SK-N-MC (cell line): ENCODE data around the gene SFTPA1.
"Not testable (repeated sequence)": the region's sequence is repeated elsewhere in the genome, so short reads cannot be mapped to it uniquely, and the experiment has no call there.

Experiments
- DNase-seq: peaks from one replicate; pipeline ENCODE4 v3.0.0-alpha.2; 2011; ENCODE audit warnings: low read depth, low spot score
- H3K27ac ChIP-seq: fragments of 200-600 bp; sonication (generic); 2 replicates; pipeline ENCODE4 v1.5.1; 2016; ENCODE audit warnings: mixed run types
- H3K36me3 ChIP-seq: fragments of 200-600 bp; sonication (generic); 2 replicates; pipeline ENCODE4 v1.6.1; 2017; ENCODE audit warnings: antibody characterized with exemption, low read length, mixed read lengths; ENCODE audit not compliant: insufficient read depth
- H3K4me3 ChIP-seq: fragments of 200-600 bp; sonication (generic); 2 replicates; pipeline ENCODE4 v1.5.1; 2016
- H3K9ac ChIP-seq: fragments of 200-600 bp; sonication (generic); 2 replicates; pipeline ENCODE4 v1.8.0; 2017; ENCODE audit warnings: mixed run types, mixed read lengths; ENCODE audit not compliant: insufficient read length
- H3K9me3 ChIP-seq: fragments of 200-600 bp; sonication (generic); 2 replicates; pipeline ENCODE4 v1.6.1; 2017; ENCODE audit warnings: low read depth, mild to moderate bottlenecking, antibody characterized with exemption, low read length, moderate library complexity, mixed read lengths
- EZH2 ChIP-seq: fragments of 200-600 bp; sonication (generic); IDR thresholded peaks from one replicate; pipeline ENCODE4 v1.6.1; 2017; ENCODE audit warnings: antibody characterized with exemption
- FOXP2 ChIP-seq: optimal IDR thresholded peaks from 2 replicates; pipeline ENCODE3; 2011; ENCODE audit warnings: mild to moderate bottlenecking, moderate library complexity; ENCODE audit not compliant: insufficient read depth; ENCODE audit errors: extremely low read length, control extremely low read depth
- POLR2AphosphoS5 ChIP-seq: IDR thresholded peaks from 2 replicates; pipeline ENCODE4 v1.6.1; 2012; ENCODE audit warnings: mild to moderate bottlenecking, low read depth, low read length, borderline replicate concordance

SFTPA1 gene

GRCh38 chr10:79628988-79629954, 18.5 kb downstream of the SFTPA1 start:
- Histone ChIP-seq H3K36me3 (no peaks in the 10 kb centered on the region), H3K4me3 (no peak overlapping the region), H3K27ac (no peak overlapping the region), H3K9me3 (no peaks in the 10 kb centered on the region), H3K9ac (no peak overlapping the region)
- DNase-seq = no peak
- TF ChIP-seq FOXP2 = no peak
- TF ChIP-seq EZH2 = no peak
- no peak for TF ChIP-seq POLR2AphosphoS5

- no peak overlapping the region for H3K27ac ChIP-seq
- no peak for TF ChIP-seq EZH2
- no peak for TF ChIP-seq FOXP2
- no peak for TF ChIP-seq POLR2AphosphoS5
These were observed 19.2 kb downstream of the SFTPA1 start for GRCh38 chr10:79629955-79630327.

GRCh38 chr10:79636654-79637199, 26.0 kb downstream of the SFTPA1 start:
- H3K9me3 ChIP-seq, H3K36me3 ChIP-seq, H3K4me3 ChIP-seq, H3K9ac ChIP-seq, H3K27ac ChIP-seq, DNase-seq: not testable (repeated sequence)

More at GRCh38 chr10:79629955-79630327, 19.2 kb downstream of the SFTPA1 start:
- no peak for DNase-seq
- no peaks in the 10 kb centered on the region for H3K9me3 ChIP-seq
- no peak overlapping the region for H3K9ac ChIP-seq
- H3K36me3 ChIP-seq = no peaks in the 10 kb centered on the region
- no peak overlapping the region for H3K4me3 ChIP-seq

- no peaks in the 10 kb centered on the region for H3K36me3 ChIP-seq
- TF ChIP-seq EZH2 = no peak
- TF ChIP-seq FOXP2 = no peak
- TF ChIP-seq POLR2AphosphoS5 = no peak
- H3K27ac ChIP-seq = no peak overlapping the region
- no peaks in the 10 kb centered on the region for H3K9me3 ChIP-seq
- no peak overlapping the region for H3K4me3 ChIP-seq
- no peak for DNase-seq
- no peak overlapping the region for H3K9ac ChIP-seq
These were observed 27.6 kb downstream of the SFTPA1 start for GRCh38 chr10:79638318-79638717.

GRCh38 chr10:79652695-79653094, 42.0 kb downstream of the SFTPA1 start:
- H3K36me3 ChIP-seq, H3K27ac ChIP-seq, H3K9ac ChIP-seq, H3K4me3 ChIP-seq, H3K9me3 ChIP-seq, DNase-seq: not testable (repeated sequence)

- not testable (repeated sequence) for DNase-seq, H3K4me3 ChIP-seq
These were observed 52.5 kb downstream of the SFTPA1 start for GRCh38 chr10:79663287-79663686.

GRCh38 chr10:79664686-79665085, 53.9 kb downstream of the SFTPA1 start:
- H3K9me3 ChIP-seq, H3K36me3 ChIP-seq: not testable (repeated sequence)

More at GRCh38 chr10:79663287-79663686, 52.5 kb downstream of the SFTPA1 start:
- H3K36me3 ChIP-seq, H3K9ac ChIP-seq, H3K27ac ChIP-seq, H3K9me3 ChIP-seq: not testable (repeated sequence)

More at GRCh38 chr10:79664686-79665085, 53.9 kb downstream of the SFTPA1 start:
- not testable (repeated sequence) for H3K9ac ChIP-seq, H3K27ac ChIP-seq, DNase-seq, H3K4me3 ChIP-seq
